Cardiac muscle cell (in vitro differentiated cells and primary cell): ENCODE measurements around the gene RBBP8. TPM values are rescaled to one million over a fixed set of nuclear protein-coding genes. Genes with fewer than 3 reads are reported as not detected.

Source experiments
- DNase-seq, 2 donors: peaks; one replicate each; pipeline versions ENCODE4 v3.0.0 to v3.0.0-alpha.2; 2010 to 2017; ENCODE audit warnings: low read depth in 1 of 2, low spot score in 1 of 2
- H3K27ac ChIP-seq: fragments of 200-600 bp; sonication (generic); 2 replicates; pipeline ENCODE4 v1.5.1; 2016
- H3K27me3 ChIP-seq: fragments of 200-600 bp; sonication (generic); 2 replicates; pipeline ENCODE4 v1.6.0; 2016; ENCODE audit warnings: control low read depth
- H3K36me3 ChIP-seq: fragments of 200-600 bp; sonication (generic); 2 replicates; pipeline ENCODE4 v1.5.1; 2016; ENCODE audit warnings: control low read depth
- H3K4me1 ChIP-seq: fragments of 200-600 bp; sonication (generic); 2 replicates; pipeline ENCODE4 v1.8.1; 2017; ENCODE audit warnings: low read depth, mild to moderate bottlenecking, mixed run types
- H3K4me3 ChIP-seq: fragments of 200-600 bp; sonication (generic); 2 replicates; pipeline ENCODE4 v1.5.1; 2016; ENCODE audit warnings: mild to moderate bottlenecking
- H3K9me3 ChIP-seq: fragments of 200-600 bp; sonication (generic); 2 replicates; pipeline ENCODE4 v1.5.1; 2017; ENCODE audit warnings: low read depth, mild to moderate bottlenecking, control low read depth
- polyA plus RNA-seq: library from polyadenylated mRNA; unstranded; fragments of >200 nt; fragmentation: Nextera tagmentation; extraction: Ambion mirVana; gene quantifications from 2 replicates; pipeline ENCODE4 v1.2.1, GENCODE V29; 2016
- total RNA-seq: library from RNA; depleted of rRNA; stranded (reverse); fragments of >200 nt; gene quantifications from 2 replicates; pipeline ENCODE4 v1.2.3, GENCODE V29; 2016
- TF ChIP-seq, protein P1 (sequence below): IDR thresholded peaks from 2 replicates; pipeline ENCODE4 v1.5.1; 2012; ENCODE audit warnings: low read depth, mild to moderate bottlenecking, low read length

The RBBP8 gene
- total and polyA plus RNA-seq, 2 experiments from 2014 or later, result 27.4 to 30.1 TPM

GRCh38 chr18:23068011-23068410, 134.9 kb downstream of the RBBP8 start:
- no peak for DNase-seq
- Histone ChIP-seq H3K27ac (no peak overlapping the region), H3K9me3 (no peaks in the 10 kb centered on the region), H3K36me3 (no peaks in the 10 kb centered on the region), H3K4me1 (no peaks in the 10 kb centered on the region), H3K4me3 (no peak overlapping the region), H3K27me3 (no peaks in the 10 kb centered on the region)
- TF ChIP-seq, protein P1, sequence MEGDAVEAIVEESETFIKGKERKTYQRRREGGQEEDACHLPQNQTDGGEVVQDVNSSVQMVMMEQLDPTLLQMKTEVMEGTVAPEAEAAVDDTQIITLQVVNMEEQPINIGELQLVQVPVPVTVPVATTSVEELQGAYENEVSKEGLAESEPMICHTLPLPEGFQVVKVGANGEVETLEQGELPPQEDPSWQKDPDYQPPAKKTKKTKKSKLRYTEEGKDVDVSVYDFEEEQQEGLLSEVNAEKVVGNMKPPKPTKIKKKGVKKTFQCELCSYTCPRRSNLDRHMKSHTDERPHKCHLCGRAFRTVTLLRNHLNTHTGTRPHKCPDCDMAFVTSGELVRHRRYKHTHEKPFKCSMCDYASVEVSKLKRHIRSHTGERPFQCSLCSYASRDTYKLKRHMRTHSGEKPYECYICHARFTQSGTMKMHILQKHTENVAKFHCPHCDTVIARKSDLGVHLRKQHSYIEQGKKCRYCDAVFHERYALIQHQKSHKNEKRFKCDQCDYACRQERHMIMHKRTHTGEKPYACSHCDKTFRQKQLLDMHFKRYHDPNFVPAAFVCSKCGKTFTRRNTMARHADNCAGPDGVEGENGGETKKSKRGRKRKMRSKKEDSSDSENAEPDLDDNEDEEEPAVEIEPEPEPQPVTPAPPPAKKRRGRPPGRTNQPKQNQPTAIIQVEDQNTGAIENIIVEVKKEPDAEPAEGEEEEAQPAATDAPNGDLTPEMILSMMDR, result no peak

- Histone ChIP-seq H3K4me1 (no peaks in the 10 kb centered on the region), H3K27ac (no peak overlapping the region), H3K36me3 (no peaks in the 10 kb centered on the region), H3K9me3 (no peaks in the 10 kb centered on the region), H3K4me3 (no peak overlapping the region), H3K27me3 (no peaks in the 10 kb centered on the region)
- TF ChIP-seq, protein P1, result no peak
- DNase-seq, result no peak
Observed at GRCh38 chr18:23068570-23069310, 135.6 kb downstream of the RBBP8 start.

DNA sequence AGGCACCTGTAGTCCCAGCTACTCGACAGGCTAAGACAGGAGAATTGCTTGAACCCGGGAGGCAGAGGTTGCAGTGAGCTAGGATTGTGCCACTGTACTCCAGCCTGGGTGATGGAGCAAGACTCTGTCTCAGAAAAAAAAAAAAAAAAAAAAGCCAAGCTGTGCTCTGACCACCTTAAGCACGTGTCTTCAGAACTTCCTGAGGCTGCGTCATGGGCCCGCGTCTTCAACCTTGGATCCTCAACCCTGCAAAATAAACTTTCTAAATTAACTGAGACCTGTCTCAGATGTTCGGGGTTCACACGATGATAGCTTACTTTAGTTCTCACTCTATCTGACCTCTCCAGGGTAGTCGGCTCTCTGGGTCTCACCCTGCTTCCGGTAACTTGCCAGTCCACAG, 136.4 kb downstream of the RBBP8 start:
- H3K36me3 ChIP-seq, result no peaks in the 10 kb centered on the region
- H3K4me1 ChIP-seq, result no peaks in the 10 kb centered on the region
- TF ChIP-seq, protein P1, result no peak

GRCh38 chr18:23069898-23070297, 136.8 kb downstream of the RBBP8 start:
- Histone ChIP-seq H3K27ac (no peak overlapping the region), H3K4me1 (no peaks in the 10 kb centered on the region), H3K9me3 (no peaks in the 10 kb centered on the region), H3K36me3 (no peaks in the 10 kb centered on the region), H3K4me3 (no peak overlapping the region), H3K27me3 (no peaks in the 10 kb centered on the region)
- no peak for DNase-seq
- TF ChIP-seq, protein P1, result no peak

More for the DNA sequence above, 136.4 kb downstream of the RBBP8 start:
- Histone ChIP-seq H3K27me3 (no peaks in the 10 kb centered on the region), H3K9me3 (no peaks in the 10 kb centered on the region), H3K27ac (no peak overlapping the region), H3K4me3 (no peak overlapping the region)
- no peak for DNase-seq

GRCh38 chr18:23071285-23071684, 138.2 kb downstream of the RBBP8 start:
- H3K27me3 ChIP-seq, result no peaks in the 10 kb centered on the region
- no peak overlapping the region for H3K27ac ChIP-seq
- H3K36me3 ChIP-seq, result no peaks in the 10 kb centered on the region
- DNase-seq, result peak in 1 of 2 donors; percentile 33
- TF ChIP-seq, protein P1, result no peak
- no peaks in the 10 kb centered on the region for H3K4me1 ChIP-seq
- H3K4me3 ChIP-seq, result no peak overlapping the region
- H3K9me3 ChIP-seq, result no peaks in the 10 kb centered on the region
